NT2/D1 (cell line): ENCODE measurements around the gene CEP112.

Experiments
- SUZ12 ChIP-seq: IDR thresholded peaks from 2 replicates; pipeline ENCODE4 v1.6.1; 2011; ENCODE audit not compliant: insufficient read length, insufficient read depth; ENCODE audit errors: extremely low read depth
- YY1 ChIP-seq: IDR thresholded peaks from 2 replicates; pipeline ENCODE4 v1.6.1; 2011; ENCODE audit not compliant: insufficient read length, insufficient read depth
- ZNF274 ChIP-seq: IDR thresholded peaks from 2 replicates; pipeline ENCODE4 v1.6.1; 2011; ENCODE audit warnings: mild to moderate bottlenecking, low read depth, low read length

DNA sequence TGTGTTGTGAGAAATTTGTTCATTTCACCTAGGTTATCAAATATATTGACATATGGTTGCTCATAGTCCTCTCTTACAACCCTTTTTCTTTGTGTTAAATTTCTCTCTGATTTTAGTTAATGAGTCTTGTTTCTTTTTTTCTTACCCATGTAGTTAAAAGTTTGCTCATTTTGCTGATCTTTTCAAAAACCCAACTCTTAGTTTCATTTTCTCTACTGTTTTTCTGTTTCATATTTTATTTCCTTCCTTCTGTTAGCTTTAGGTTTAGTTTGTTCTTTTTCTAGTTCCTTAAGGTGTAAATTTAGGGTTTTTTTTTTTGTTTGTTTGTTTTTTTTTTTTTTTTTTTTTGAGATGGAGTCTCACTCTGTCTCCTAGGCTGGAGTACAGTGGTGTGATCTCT lies 42.4 kb downstream of the CEP112 start:
- TF ChIP-seq SUZ12 (no peak), ZNF274 (no peak), YY1 (no peak)
